HepG2 (cell line): ENCODE data around the gene METTL22. TPM values are rescaled to one million over a fixed set of nuclear protein-coding genes. Genes with fewer than 3 reads are reported as not detected.

Experiments
- HMG20A ChIP-seq: IDR thresholded peaks from 2 replicates; pipeline ENCODE4 v1.6.1; 2016; ENCODE audit warnings: borderline replicate concordance
- HOXA9 ChIP-seq: sonication (generic); formaldehyde crosslinking; IDR thresholded peaks from 2 replicates; pipeline ENCODE4 v1.8.1; 2022; ENCODE audit warnings: missing genetic modification reagents, mild to moderate bottlenecking, moderate library complexity, borderline replicate concordance
- NAIF1 ChIP-seq: sonication (generic); formaldehyde crosslinking; IDR thresholded peaks from 2 replicates; pipeline ENCODE4 v1.5.0; 2020; ENCODE audit warnings: mild to moderate bottlenecking, missing genetic modification reagents, borderline replicate concordance
- NONO ChIP-seq, 2 experiments: fragments of 450-650 bp in 1 of 2; sonication (generic) in 1 of 2; formaldehyde crosslinking in 1 of 2; IDR thresholded peaks in 1 of 2; conservative IDR thresholded peaks in 1 of 2; 2 replicates each; pipeline versions ENCODE4 v1.6.1 to v1.8.0; 2017 to 2022; ENCODE audit warnings: mild to moderate bottlenecking in 1 of 2, missing genetic modification reagents in 1 of 2, moderate library complexity in 1 of 2
- POLR2AphosphoS2 ChIP-seq: IDR thresholded peaks from 2 replicates; pipeline ENCODE4 v1.6.1; 2011; ENCODE audit warnings: low read depth, low read length, improper control_type of control experiment
- PPARG ChIP-seq: conservative IDR thresholded peaks from 2 replicates; pipeline ENCODE4 v1.6.1; 2016; ENCODE audit warnings: missing biosample characterization, missing genetic modification reagents
- SMC3 ChIP-seq: IDR thresholded peaks from 2 replicates; pipeline ENCODE4 v1.6.1; 2011; ENCODE audit warnings: low read length, improper control_type of control experiment
- TBX3 ChIP-seq: fragments of 450-650 bp; IDR thresholded peaks from 2 replicates; pipeline ENCODE4 v1.6.1; 2017; ENCODE audit warnings: antibody characterized with exemption, mild to moderate bottlenecking, inconsistent platforms, borderline replicate concordance
- ZNF17 ChIP-seq: sonication (generic); formaldehyde crosslinking; IDR thresholded peaks from 2 replicates; pipeline ENCODE4 v1.5.0; 2020; ENCODE audit warnings: mild to moderate bottlenecking, missing genetic modification reagents
- ZNF543 ChIP-seq: sonication (generic); formaldehyde crosslinking; IDR thresholded peaks from 2 replicates; pipeline ENCODE4 v1.4.0; 2020; ENCODE audit warnings: mild to moderate bottlenecking, missing genetic modification reagents
- ZNF607 ChIP-seq: sonication (generic); formaldehyde crosslinking; IDR thresholded peaks from 2 replicates; pipeline ENCODE4 v1.5.1; 2020; ENCODE audit warnings: missing genetic modification reagents, mild to moderate bottlenecking, borderline replicate concordance
- polyA plus RNA-seq, 8 experiments: library from polyadenylated mRNA; depleted of rRNA in 3 of 8; stranded (reverse) in 7 of 8; unstranded in 1 of 8; fragments of >200 nt; fragmentation: Illumina TruSeq in 4 of 8; extraction: Trizol in 4 of 8; gene quantifications; 2 replicates each; pipeline versions ENCODE4 v1.2.1 to v1.2.3, GENCODE V29; 2011 to 2016; ENCODE audit warnings: low read depth in 4 of 8, missing spikeins in 1 of 8, mixed read lengths in 1 of 8; ENCODE audit not compliant: insufficient read depth in 1 of 8
- total RNA-seq, 5 experiments: library from RNA; depleted of rRNA; stranded (reverse); fragments of >200 nt; fragmentation: Illumina TruSeq; extraction: Trizol; gene quantifications; 2 replicates each; pipeline ENCODE4 v1.2.3, GENCODE V29; 2016; ENCODE audit warnings: low read depth in 1 of 5
- TF ChIP-seq, protein P1 (sequence below): IDR thresholded peaks from 2 replicates; pipeline ENCODE4 v1.6.1; 2012; ENCODE audit warnings: low read length, improper control_type of control experiment
- TF ChIP-seq, protein P2 (sequence below): sonication (generic); formaldehyde crosslinking; IDR thresholded peaks from 2 replicates; pipeline ENCODE4 v1.4.0; 2020; ENCODE audit warnings: missing genetic modification reagents
- TF ChIP-seq, protein P3 (sequence below): sonication (generic); formaldehyde crosslinking; IDR thresholded peaks from 2 replicates; pipeline ENCODE4 v1.4.0; 2020; ENCODE audit warnings: missing genetic modification reagents, borderline replicate concordance
- TF ChIP-seq, protein P4 (sequence below): sonication (generic); formaldehyde crosslinking; IDR thresholded peaks from 2 replicates; pipeline ENCODE4 v1.4.0; 2020; ENCODE audit warnings: low read depth, mild to moderate bottlenecking, missing genetic modification reagents
- TF ChIP-seq, protein P5 (sequence below): sonication (generic); formaldehyde crosslinking; IDR thresholded peaks from 2 replicates; pipeline ENCODE4 v1.4.0; 2020; ENCODE audit warnings: mild to moderate bottlenecking, missing genetic modification reagents

Gene METTL22
- total and polyA plus RNA-seq, 2 of the 13 experiments (the other 11 are each of a cell fraction or from before 2014, with no cell fraction given), result 36.2 to 94.8 TPM

DNA sequence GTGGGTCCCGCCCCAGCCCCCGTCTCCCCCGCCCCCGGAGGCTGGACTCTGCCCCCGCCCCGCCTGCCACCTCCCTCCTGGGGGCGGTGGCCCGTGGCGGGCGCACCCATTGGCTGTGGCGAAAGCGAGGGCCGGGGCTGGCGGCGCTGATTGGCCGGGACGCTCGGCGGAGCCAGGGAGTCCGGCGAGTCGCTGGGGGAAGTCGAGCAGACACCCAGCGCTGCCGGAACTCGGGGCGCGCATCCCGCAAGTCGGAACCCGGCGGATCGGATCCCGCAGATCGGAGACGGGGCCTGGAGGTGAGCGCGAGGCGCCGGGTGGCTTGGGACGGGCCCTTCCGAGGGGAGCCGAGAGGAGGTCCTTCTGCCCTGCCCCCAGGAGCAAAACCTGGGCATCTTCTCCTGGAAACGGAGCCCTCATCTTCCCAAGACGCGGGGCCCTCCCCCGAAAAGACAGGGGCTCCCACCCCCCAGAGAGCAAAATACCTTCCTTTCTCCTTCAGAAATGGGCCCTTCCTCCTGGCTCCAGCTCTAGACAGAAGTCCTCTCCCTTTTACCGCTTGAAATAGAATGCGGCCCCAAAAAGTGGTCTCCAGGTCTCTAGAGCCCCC, 53.0 kb downstream of the METTL22 start, which contains the start of gene ABAT (continued):
- TF ChIP-seq, protein P1, sequence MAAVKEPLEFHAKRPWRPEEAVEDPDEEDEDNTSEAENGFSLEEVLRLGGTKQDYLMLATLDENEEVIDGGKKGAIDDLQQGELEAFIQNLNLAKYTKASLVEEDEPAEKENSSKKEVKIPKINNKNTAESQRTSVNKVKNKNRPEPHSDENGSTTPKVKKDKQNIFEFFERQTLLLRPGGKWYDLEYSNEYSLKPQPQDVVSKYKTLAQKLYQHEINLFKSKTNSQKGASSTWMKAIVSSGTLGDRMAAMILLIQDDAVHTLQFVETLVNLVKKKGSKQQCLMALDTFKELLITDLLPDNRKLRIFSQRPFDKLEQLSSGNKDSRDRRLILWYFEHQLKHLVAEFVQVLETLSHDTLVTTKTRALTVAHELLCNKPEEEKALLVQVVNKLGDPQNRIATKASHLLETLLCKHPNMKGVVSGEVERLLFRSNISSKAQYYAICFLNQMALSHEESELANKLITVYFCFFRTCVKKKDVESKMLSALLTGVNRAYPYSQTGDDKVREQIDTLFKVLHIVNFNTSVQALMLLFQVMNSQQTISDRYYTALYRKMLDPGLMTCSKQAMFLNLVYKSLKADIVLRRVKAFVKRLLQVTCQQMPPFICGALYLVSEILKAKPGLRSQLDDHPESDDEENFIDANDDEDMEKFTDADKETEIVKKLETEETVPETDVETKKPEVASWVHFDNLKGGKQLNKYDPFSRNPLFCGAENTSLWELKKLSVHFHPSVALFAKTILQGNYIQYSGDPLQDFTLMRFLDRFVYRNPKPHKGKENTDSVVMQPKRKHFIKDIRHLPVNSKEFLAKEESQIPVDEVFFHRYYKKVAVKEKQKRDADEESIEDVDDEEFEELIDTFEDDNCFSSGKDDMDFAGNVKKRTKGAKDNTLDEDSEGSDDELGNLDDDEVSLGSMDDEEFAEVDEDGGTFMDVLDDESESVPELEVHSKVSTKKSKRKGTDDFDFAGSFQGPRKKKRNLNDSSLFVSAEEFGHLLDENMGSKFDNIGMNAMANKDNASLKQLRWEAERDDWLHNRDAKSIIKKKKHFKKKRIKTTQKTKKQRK, result no peak
- TF ChIP-seq, protein P2, sequence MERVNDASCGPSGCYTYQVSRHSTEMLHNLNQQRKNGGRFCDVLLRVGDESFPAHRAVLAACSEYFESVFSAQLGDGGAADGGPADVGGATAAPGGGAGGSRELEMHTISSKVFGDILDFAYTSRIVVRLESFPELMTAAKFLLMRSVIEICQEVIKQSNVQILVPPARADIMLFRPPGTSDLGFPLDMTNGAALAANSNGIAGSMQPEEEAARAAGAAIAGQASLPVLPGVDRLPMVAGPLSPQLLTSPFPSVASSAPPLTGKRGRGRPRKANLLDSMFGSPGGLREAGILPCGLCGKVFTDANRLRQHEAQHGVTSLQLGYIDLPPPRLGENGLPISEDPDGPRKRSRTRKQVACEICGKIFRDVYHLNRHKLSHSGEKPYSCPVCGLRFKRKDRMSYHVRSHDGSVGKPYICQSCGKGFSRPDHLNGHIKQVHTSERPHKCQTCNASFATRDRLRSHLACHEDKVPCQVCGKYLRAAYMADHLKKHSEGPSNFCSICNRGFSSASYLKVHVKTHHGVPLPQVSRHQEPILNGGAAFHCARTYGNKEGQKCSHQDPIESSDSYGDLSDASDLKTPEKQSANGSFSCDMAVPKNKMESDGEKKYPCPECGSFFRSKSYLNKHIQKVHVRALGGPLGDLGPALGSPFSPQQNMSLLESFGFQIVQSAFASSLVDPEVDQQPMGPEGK (CRISPR knock-in tag), result peak; percentile 96
- TF ChIP-seq HMG20A (CRISPR knock-in tag) (no peak; the same call in 1 of the 2 replicates), ZNF17 (CRISPR knock-in tag) (no peak), NAIF1 (CRISPR knock-in tag) (no peak), NONO (IDR thresholded peaks at IDR 0.05) (no peak), NONO (CRISPR knock-in tag; conservative IDR thresholded peaks at IDR 0.05) (peak; percentile 65; the same call in 1 of the 2 replicates), TBX3 (0 out of 2 replicates have a peak, but pooled peaks have one; percentile 20), ZNF607 (CRISPR knock-in tag) (no peak), PPARG (CRISPR knock-in tag) (no peak; the same call in 1 of the 2 replicates), POLR2AphosphoS2 (no peak), ZNF543 (0 out of 2 replicates have a peak, but pooled peaks have one; percentile 27), SMC3 (no peak), HOXA9 (CRISPR knock-in tag) (no peak)
- TF ChIP-seq, protein P3, sequence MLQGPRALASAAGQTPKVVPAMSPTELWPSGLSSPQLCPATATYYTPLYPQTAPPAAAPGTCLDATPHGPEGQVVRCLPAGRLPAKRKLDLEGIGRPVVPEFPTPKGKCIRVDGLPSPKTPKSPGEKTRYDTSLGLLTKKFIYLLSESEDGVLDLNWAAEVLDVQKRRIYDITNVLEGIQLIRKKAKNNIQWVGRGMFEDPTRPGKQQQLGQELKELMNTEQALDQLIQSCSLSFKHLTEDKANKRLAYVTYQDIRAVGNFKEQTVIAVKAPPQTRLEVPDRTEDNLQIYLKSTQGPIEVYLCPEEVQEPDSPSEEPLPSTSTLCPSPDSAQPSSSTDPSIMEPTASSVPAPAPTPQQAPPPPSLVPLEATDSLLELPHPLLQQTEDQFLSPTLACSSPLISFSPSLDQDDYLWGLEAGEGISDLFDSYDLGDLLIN (CRISPR knock-in tag), result peak; percentile 53; the same call in 1 of the 2 replicates
- TF ChIP-seq, protein P4, sequence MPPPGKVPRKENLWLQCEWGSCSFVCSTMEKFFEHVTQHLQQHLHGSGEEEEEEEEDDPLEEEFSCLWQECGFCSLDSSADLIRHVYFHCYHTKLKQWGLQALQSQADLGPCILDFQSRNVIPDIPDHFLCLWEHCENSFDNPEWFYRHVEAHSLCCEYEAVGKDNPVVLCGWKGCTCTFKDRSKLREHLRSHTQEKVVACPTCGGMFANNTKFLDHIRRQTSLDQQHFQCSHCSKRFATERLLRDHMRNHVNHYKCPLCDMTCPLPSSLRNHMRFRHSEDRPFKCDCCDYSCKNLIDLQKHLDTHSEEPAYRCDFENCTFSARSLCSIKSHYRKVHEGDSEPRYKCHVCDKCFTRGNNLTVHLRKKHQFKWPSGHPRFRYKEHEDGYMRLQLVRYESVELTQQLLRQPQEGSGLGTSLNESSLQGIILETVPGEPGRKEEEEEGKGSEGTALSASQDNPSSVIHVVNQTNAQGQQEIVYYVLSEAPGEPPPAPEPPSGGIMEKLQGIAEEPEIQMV (CRISPR knock-in tag), result no peak
- TF ChIP-seq, protein P5, sequence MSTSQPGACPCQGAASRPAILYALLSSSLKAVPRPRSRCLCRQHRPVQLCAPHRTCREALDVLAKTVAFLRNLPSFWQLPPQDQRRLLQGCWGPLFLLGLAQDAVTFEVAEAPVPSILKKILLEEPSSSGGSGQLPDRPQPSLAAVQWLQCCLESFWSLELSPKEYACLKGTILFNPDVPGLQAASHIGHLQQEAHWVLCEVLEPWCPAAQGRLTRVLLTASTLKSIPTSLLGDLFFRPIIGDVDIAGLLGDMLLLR (CRISPR knock-in tag), result peak; percentile 87
